ENCODE data around the gene NMS.

GRCh38 chr2:100483895-100484294 is 13.6 kb downstream of the NMS start:
- no peak for TF ChIP-seq CTCF (IDR thresholded peaks at IDR 0.05; ENCODE audit: insufficient read depth, low read depth, low read length)
- no peak for TF ChIP-seq EZH2 (IDR thresholded peaks at IDR 0.05; ENCODE audit: insufficient read depth, low read length)
